Kidney (tissue), 22 donors: ENCODE data around the gene RASAL1. TPM values are rescaled to one million over a fixed set of nuclear protein-coding genes. Genes with fewer than 3 reads are reported as not detected.

Source experiments
- DNase-seq, 5 donors: peaks; one replicate each; pipeline ENCODE4 v3.0.0-alpha.2; 2013 to 2020
- FAIRE-seq: peaks from 2 replicates; lab custom pipeline; 2012; peaks lifted over from hg19 to GRCh38; lab: Jason Lieb, UNC
- H3K27ac ChIP-seq, 2 donors: one replicate each; pipeline ENCODE4 v1.7.0; 2013; ENCODE audit warnings: low read depth in 2 of 2, low read length in 2 of 2, inconsistent platforms in 1 of 2
- H3K27me3 ChIP-seq: one replicate; pipeline ENCODE4 v1.7.1; 2013; ENCODE audit warnings: low read length, inconsistent platforms; ENCODE audit not compliant: control insufficient read depth, insufficient read depth
- H3K36me3 ChIP-seq, 3 donors: one replicate each; pipeline versions ENCODE4 v1.7.0 to v1.7.1; 2013; ENCODE audit warnings: low read length in 3 of 3, control low read depth in 1 of 3, inconsistent platforms in 1 of 3; ENCODE audit not compliant: insufficient read depth in 3 of 3, control insufficient read depth in 2 of 3
- H3K4me1 ChIP-seq, 3 donors: one replicate each; pipeline versions ENCODE4 v1.7.0 to v1.7.1; 2013; ENCODE audit warnings: low read length in 3 of 3, inconsistent platforms in 1 of 3, low read depth in 1 of 3; ENCODE audit not compliant: control insufficient read depth in 2 of 3, insufficient read depth in 2 of 3
- H3K4me3 ChIP-seq, 3 donors: one replicate each; pipeline versions ENCODE4 v1.7.0 to v1.8.1; 2013; ENCODE audit warnings: low read length in 3 of 3, control low read depth in 1 of 3, inconsistent platforms in 1 of 3
- H3K9ac ChIP-seq, 3 donors: one replicate each; pipeline versions ENCODE4 v1.7.0 to v1.7.1; 2013; ENCODE audit warnings: low read length in 3 of 3, control low read depth in 1 of 3, inconsistent platforms in 1 of 3
- H3K9me3 ChIP-seq, 3 donors: one replicate each; pipeline versions ENCODE4 v1.7.0 to v1.7.1; 2013; ENCODE audit warnings: low read length in 3 of 3, control low read depth in 1 of 3, inconsistent platforms in 1 of 3; ENCODE audit not compliant: control insufficient read depth in 2 of 3, insufficient read depth in 1 of 3
- CTCF ChIP-seq: IDR thresholded peaks from 3 replicates; pipeline ENCODE4 v1.5.1; 2012; ENCODE audit warnings: mild to moderate bottlenecking, moderate library complexity, borderline replicate concordance; ENCODE audit not compliant: insufficient read depth; ENCODE audit errors: extremely low read depth
- intact Hi-C: fragments of 100-400 bp; cut with DNase I; formaldehyde crosslinking; loops from one replicate; pipeline ENCODE4 v1.11.1; 2022
- long read RNA-seq, 10 donors: library from polyadenylated mRNA in 1 of 10; unstranded in 1 of 10; transcript quantifications; one replicate each; pipeline ENCODE4 v2.0.0 and lab custom pipeline, GENCODE V29; 2021 to 2026
- polyA plus RNA-seq: library from polyadenylated mRNA; stranded (reverse); fragments of 350-450 nt; fragmentation: Illumina TruSeq; extraction: RNeasy Lipid Tissue Mini Kit (QIAGEN cat#74804); gene quantifications from one replicate; pipeline ENCODE4 v1.2.3, GENCODE V29; 2014; ENCODE audit warnings: low read depth, low replicate concordance; ENCODE audit not compliant: insufficient read depth
- total RNA-seq: library from RNA; stranded (reverse); fragmentation: NEBNext Ultra II Directional; extraction: Animal tissue kit (Norgen Biotek cat#: 25700); gene quantifications from one replicate; pipeline ENCODE4 v1.2.1, GENCODE V29; 2021
- donor health status: control.
- donor health status: control.
- donor health status: control.
- donor health status: control.
- donor health status: control.
- donor health status: DM: yes; HTN: yes; CAD: no.
- donor health status: Normal renal cell carcinoma (clear cell type).

The RASAL1 gene
- total RNA-seq = 58.3 TPM
- polyA plus RNA-seq = 23.5 TPM
- long read RNA-seq, donor 1 = 0 reads
- long read RNA-seq, donor 2 = 0 reads
- long read RNA-seq, donor 3, partial matches to known transcripts = 0 of 1 reads
- long read RNA-seq, donor 3, other reads (novel, unspliced or antisense) = 0 of 1 reads
- long read RNA-seq, donor 4 = 0 reads
- long read RNA-seq, donor 5 = 0 reads
- long read RNA-seq, donor 6 = 0 reads
- long read RNA-seq, donor 7, transcript RASAL1-207 (21 exons, 2,502 nt) = major isoform, 9 of 80 reads
- long read RNA-seq, donor 7, partial matches to known transcripts = 32 of 80 reads
- long read RNA-seq, donor 7, other reads (novel, unspliced or antisense) = 39 of 80 reads
- long read RNA-seq, donor 8 = 0 reads
- long read RNA-seq, donor 9, partial matches to known transcripts = 0 of 1 reads
- long read RNA-seq, donor 9, other reads (novel, unspliced or antisense) = 0 of 1 reads
- long read RNA-seq, donor 10 = 0 reads

- H3K36me3 ChIP-seq = no peaks in the 10 kb centered on the region
- no peaks in the 10 kb centered on the region for H3K27me3 ChIP-seq
- peak within 1 kb of the TSS in 2 of 3 donors; percentile 16 to 51 for H3K9ac ChIP-seq
- DNase-seq (peak; percentile 60 to 93 (median 80)), FAIRE-seq (no peak)
- intact Hi-C loops = no loop called here
- peaks cover 0 to 10% (median 9%) of the 10 kb centered on the region in 3 donors for H3K4me1 ChIP-seq
- H3K9me3 ChIP-seq = no peaks in the 10 kb centered on the region
- peak; percentile 41 for TF ChIP-seq CTCF
- peak within 1 kb of the TSS; percentile 20 to 53 (median 45) for H3K4me3 ChIP-seq
- peak within 1 kb of the TSS; percentile 75 to 76 for H3K27ac ChIP-seq
Observed at GRCh38 chr12:113135178-113136127, at the start of gene RASAL1. Gene RASAL1 (minus strand): TSS chr12:113135761. CDS start chr12:113135462, 299 bp downstream.

- Histone ChIP-seq H3K4me3 (peak overlapping the region; percentile 90 to 94 (median 92)), H3K9ac (peak overlapping the region; percentile 65 to 92 (median 84)), H3K36me3 (peaks cover 2 to 11% (median 10%) of the 10 kb centered on the region in 3 donors), H3K27me3 (no peaks in the 10 kb centered on the region), H3K9me3 (no peaks in the 10 kb centered on the region), H3K4me1 (peaks cover 0 to 11% (median 0%) of the 10 kb centered on the region in 3 donors), H3K27ac (peak overlapping the region; percentile 95 to 96)
- TF ChIP-seq CTCF = no peak
- peak; percentile 90 to 96 (median 95) for DNase-seq
- FAIRE-seq = no peak
- intact Hi-C loops = no loop called here
Observed at GRCh38 chr12:113184900-113185179, 49.3 kb upstream of the RASAL1 start.

- intact Hi-C loops = no loop called here
- no peaks in the 10 kb centered on the region for H3K9me3 ChIP-seq
- FAIRE-seq = no peak
- no peak for TF ChIP-seq CTCF
- H3K27me3 ChIP-seq = no peaks in the 10 kb centered on the region
- H3K36me3 ChIP-seq = peaks cover 1 to 16% (median 12%) of the 10 kb centered on the region in 3 donors
- peak overlapping the region in 1 of 2 donors; percentile 95 for H3K27ac ChIP-seq
- H3K4me1 ChIP-seq = peaks cover 0 to 11% (median 0%) of the 10 kb centered on the region in 3 donors
- peak overlapping the region; percentile 65 to 92 (median 84) for H3K9ac ChIP-seq
- DNase-seq = peak in 1 of 5 donors; percentile 88
- H3K4me3 ChIP-seq = peak overlapping the region; percentile 90 to 94 (median 92)
Observed at GRCh38 chr12:113184098-113184899, 48.7 kb upstream of the RASAL1 start.
